Sigmoid colon (tissue), 7 donors: ENCODE results near the gene GLIS1. TPM values are rescaled to one million over a fixed set of nuclear protein-coding genes. Genes with fewer than 3 reads are reported as not detected.

Source experiments
- DNase-seq: peaks from one replicate; pipeline ENCODE4 v3.0.0-alpha.2; 2019
- H3K27ac ChIP-seq, 4 donors: fragments of 200-600 bp; sonication (generic); one replicate each; pipeline ENCODE4 v1.5.1; 2016 to 2019; ENCODE audit warnings: mild to moderate bottlenecking in 1 of 4
- H3K27me3 ChIP-seq, 3 donors: fragments of 200-600 bp; sonication (generic); one replicate each; pipeline ENCODE4 v1.5.1; 2019; ENCODE audit warnings: mild to moderate bottlenecking in 1 of 3
- H3K36me3 ChIP-seq, 4 donors: fragments of 200-600 bp; sonication (generic); one replicate each; pipeline ENCODE4 v1.5.1; 2016 to 2019
- H3K4me1 ChIP-seq, 4 donors: fragments of 200-600 bp; sonication (generic); one replicate each; pipeline ENCODE4 v1.5.1; 2017 to 2019
- H3K4me3 ChIP-seq, 4 donors: fragments of 200-600 bp; sonication (generic); one replicate each; pipeline ENCODE4 v1.5.1; 2017 to 2019; ENCODE audit warnings: mild to moderate bottlenecking in 2 of 4, moderate library complexity in 1 of 4
- H3K9me3 ChIP-seq, 4 donors: fragments of 200-600 bp in 3 of 4; sonication (generic) in 3 of 4; one replicate each; pipeline versions ENCODE4 v1.5.1 to v1.6.1; 2013 to 2019
- CTCF ChIP-seq, 4 experiments: fragments of 450-650 bp in 3 of 4; fragments of 200-600 bp in 1 of 4; IDR thresholded peaks; one replicate each; pipeline ENCODE4 v1.5.1; 2016 to 2019; ENCODE audit warnings: antibody characterized with exemption in 4 of 4, mild to moderate bottlenecking in 3 of 4, moderate library complexity in 2 of 4
- EP300 ChIP-seq, 4 donors: sonication (generic); formaldehyde crosslinking; IDR thresholded peaks; one replicate each; pipeline ENCODE4 v1.6.1; 2017; ENCODE audit warnings: antibody characterized with exemption in 4 of 4
- POLR2A ChIP-seq, 2 donors: fragments of 450-650 bp; IDR thresholded peaks; one replicate each; pipeline ENCODE4 v1.6.1; 2016; ENCODE audit warnings: antibody characterized with exemption in 2 of 2, mild to moderate bottlenecking in 2 of 2, moderate library complexity in 2 of 2
- POLR2AphosphoS5 ChIP-seq, 4 donors: sonication (generic); formaldehyde crosslinking; IDR thresholded peaks; one replicate each; pipeline ENCODE4 v1.6.1; 2017; ENCODE audit warnings: antibody characterized with exemption in 4 of 4
- WGBS, 2 donors: extraction: QIAGEN DNeasy Blood & Tissue Kit; methylation state at CpG; one replicate each; pipeline ENCODE4 v1.1.7; 2013; 5-methylcytosine and 5-hydroxymethylcytosine counted together
- intact Hi-C: fragments of 100-400 bp; cut with DNase I; formaldehyde crosslinking; loops from one replicate; pipeline ENCODE4 v1.15.1; 2023
- polyA plus RNA-seq, 3 donors: library from polyadenylated mRNA; stranded (reverse); fragments of 200-250 nt; gene quantifications; one replicate each; pipeline ENCODE4 v1.2.3, GENCODE V29; 2013
- total RNA-seq, 4 donors: library from RNA; depleted of rRNA; stranded (reverse); fragments of >200 nt; gene quantifications; one replicate each; pipeline ENCODE4 v1.1.0, GENCODE V29; 2016
- donor health status: healthy with polysubstance abuse.
- donor health status: Bipolar disorder and iron deficiency.
- donor health status: healthy.

The GLIS1 gene
- total and polyA plus RNA-seq, 7 donors, result 0.16 to 0.83 (median 0.32) TPM; not detected in 4

- no peak for DNase-seq
- TF ChIP-seq POLR2AphosphoS5 (IDR thresholded peaks at IDR 0.05) (no peak), CTCF (IDR thresholded peaks at IDR 0.05) (no peak), POLR2A (IDR thresholded peaks at IDR 0.05) (no peak), EP300 (IDR thresholded peaks at IDR 0.05) (no peak)
- Histone ChIP-seq H3K9me3 (no peaks in the 10 kb centered on the region), H3K4me1 (no peaks in the 10 kb centered on the region), H3K27ac (no peak overlapping the region), H3K36me3 (no peaks in the 10 kb centered on the region), H3K4me3 (no peak overlapping the region), H3K27me3 (no peaks in the 10 kb centered on the region)
- intact Hi-C loops, result no loop called here
- 90 to 94% methylated on average over 8 of the region's 8 CpGs for WGBS, 2 donors
These were observed 34.0 kb downstream of the GLIS1 start for GRCh38 chr1:53704804-53705445.

- WGBS, 2 donors, result 94 to 96% methylated on average over 5 of the region's 5 CpGs
- DNase-seq, result no peak
- no peak for TF ChIP-seq CTCF (IDR thresholded peaks at IDR 0.05)
- no peak for TF ChIP-seq EP300 (IDR thresholded peaks at IDR 0.05)
- no peak for TF ChIP-seq POLR2A (IDR thresholded peaks at IDR 0.05)
- no peak for TF ChIP-seq POLR2AphosphoS5 (IDR thresholded peaks at IDR 0.05)
These were observed 34.7 kb downstream of the GLIS1 start for GRCh38 chr1:53704304-53704703.

GRCh38 chr1:53703174-53703573, 35.8 kb downstream of the GLIS1 start:
- no peak overlapping the region for H3K27ac ChIP-seq
- H3K4me1 ChIP-seq, result no peaks in the 10 kb centered on the region
- no peaks in the 10 kb centered on the region for H3K27me3 ChIP-seq
- intact Hi-C loops, result no loop called here
- H3K9me3 ChIP-seq, result no peaks in the 10 kb centered on the region
- no peak for DNase-seq
- TF ChIP-seq EP300 (IDR thresholded peaks at IDR 0.05), result no peak
- TF ChIP-seq POLR2A (IDR thresholded peaks at IDR 0.05), result no peak
- TF ChIP-seq POLR2AphosphoS5 (IDR thresholded peaks at IDR 0.05), result no peak
- no peak for TF ChIP-seq CTCF (IDR thresholded peaks at IDR 0.05)
- no peaks in the 10 kb centered on the region for H3K36me3 ChIP-seq
- 79 to 90% methylated on average over 1 of the region's 1 CpG for WGBS, 2 donors
- no peak overlapping the region for H3K4me3 ChIP-seq

More at GRCh38 chr1:53704304-53704703, 34.7 kb downstream of the GLIS1 start:
- intact Hi-C loops, result no loop called here
- no peaks in the 10 kb centered on the region for H3K9me3 ChIP-seq
- H3K4me3 ChIP-seq, result no peak overlapping the region
- no peaks in the 10 kb centered on the region for H3K4me1 ChIP-seq
- H3K27me3 ChIP-seq, result no peaks in the 10 kb centered on the region
- no peaks in the 10 kb centered on the region for H3K36me3 ChIP-seq
- H3K27ac ChIP-seq, result no peak overlapping the region

- no peak overlapping the region for H3K4me3 ChIP-seq
- TF ChIP-seq POLR2A (IDR thresholded peaks at IDR 0.05), result no peak
- no peak for TF ChIP-seq POLR2AphosphoS5 (IDR thresholded peaks at IDR 0.05)
- no peak for TF ChIP-seq EP300 (IDR thresholded peaks at IDR 0.05)
- no peak for TF ChIP-seq CTCF (IDR thresholded peaks at IDR 0.05)
- no peak overlapping the region for H3K27ac ChIP-seq
- intact Hi-C loops, result no loop called here
- H3K36me3 ChIP-seq, result no peaks in the 10 kb centered on the region
- no peaks in the 10 kb centered on the region for H3K27me3 ChIP-seq
- no peak for DNase-seq
- H3K4me1 ChIP-seq, result no peaks in the 10 kb centered on the region
- no peaks in the 10 kb centered on the region for H3K9me3 ChIP-seq
- 66 to 74% methylated on average over 8 of the region's 8 CpGs for WGBS, 2 donors
These were observed 36.6 kb downstream of the GLIS1 start for GRCh38 chr1:53702341-53702740.

- Histone ChIP-seq H3K36me3 (no peaks in the 10 kb centered on the region), H3K27me3 (no peaks in the 10 kb centered on the region), H3K9me3 (no peaks in the 10 kb centered on the region), H3K4me3 (no peak overlapping the region), H3K27ac (no peak overlapping the region), H3K4me1 (no peaks in the 10 kb centered on the region)
- intact Hi-C loops, result no loop called here
- WGBS, 2 donors, result 89 to 90% methylated on average over 3 of the region's 3 CpGs
- no peak for DNase-seq
- TF ChIP-seq POLR2A (IDR thresholded peaks at IDR 0.05), result no peak
These were observed 38.2 kb downstream of the GLIS1 start for GRCh38 chr1:53700776-53701175.
